SK-N-SH (cell line): Measurements from ENCODE around the gene TTC21A. TPM values are rescaled to one million over a fixed set of nuclear protein-coding genes. Genes with fewer than 3 reads are reported as not detected.
A peak's percentile ranks its signal among the peaks of the same experiment; 100 is the strongest.

ENCODE experiments used
- CTCF ChIA-PET: fragments of 300-600, 350-600 bp; formaldehyde crosslinking; extraction: SDS; loops from one replicate; lab custom pipeline; 2021; lab: Yijun Ruan, JAX
- POLR2A ChIA-PET: fragments of 350-600 bp; sonication (Branson Sonifier 250); formaldehyde crosslinking; extraction: SDS; loops from one replicate; lab custom pipeline; 2020; ENCODE audit warnings: antibody characterized with exemption, inconsistent platforms; lab: Yijun Ruan, JAX
- DNase-seq: peaks from one replicate; pipeline ENCODE4 v3.0.0; 2012
- H2AFZ ChIP-seq: fragments of 200-600 bp; sonication (generic); 2 replicates; pipeline ENCODE4 v1.8.1; 2016; ENCODE audit warnings: antibody characterized with exemption, mild to moderate bottlenecking, low read depth
- H3F3A ChIP-seq: fragments of 200-600 bp; sonication (generic); replicated peaks from 2 replicates; pipeline ENCODE3; 2016; ENCODE audit warnings: antibody characterized with exemption, mild to moderate bottlenecking; ENCODE audit not compliant: insufficient read depth
- H3K27ac ChIP-seq, 2 experiments: fragments of 200-500 bp in 1 of 2; fragments of 200-600 bp in 1 of 2; sonication (Bioruptor generic) in 1 of 2; sonication (generic), shearing (Covaris generic) in 1 of 2; 2 replicates each; pipeline versions ENCODE4 v1.5.1 to v1.6.1; 2014 to 2016; ENCODE audit warnings: low read depth in 2 of 2, inconsistent platforms in 1 of 2, low read length in 1 of 2, mild to moderate bottlenecking in 1 of 2, mixed read lengths in 1 of 2
- H3K27me3 ChIP-seq: fragments of 200-600 bp; sonication (generic), shearing (Covaris generic); 2 replicates; pipeline ENCODE4 v1.6.1; 2016; ENCODE audit warnings: mixed run types; ENCODE audit not compliant: insufficient read depth
- H3K36me3 ChIP-seq, 2 experiments: fragments of 200-500 bp in 1 of 2; fragments of 200-600 bp in 1 of 2; sonication (Bioruptor generic) in 1 of 2; sonication (generic) in 1 of 2; replicated peaks in 1 of 2; 2 replicates each; pipeline versions ENCODE3 to v1.5.1; 2014 to 2016; ENCODE audit warnings: low read length in 1 of 2, mild to moderate bottlenecking in 1 of 2; ENCODE audit not compliant: insufficient read depth in 2 of 2, control insufficient read depth in 1 of 2
- H3K4me1 ChIP-seq, 2 experiments: fragments of 200-500 bp in 1 of 2; fragments of 200-600 bp in 1 of 2; sonication (Bioruptor generic) in 1 of 2; sonication (generic), shearing (Covaris generic) in 1 of 2; 2 replicates each; pipeline versions ENCODE4 v1.5.1 to v1.6.1; 2014 to 2016; ENCODE audit warnings: low read depth in 1 of 2, low read length in 1 of 2, mixed run types in 1 of 2; ENCODE audit not compliant: insufficient read depth in 2 of 2, control insufficient read depth in 1 of 2
- H3K4me2 ChIP-seq: fragments of 200-600 bp; sonication (generic), shearing (Covaris generic); 2 replicates; pipeline ENCODE4 v1.6.1; 2017; ENCODE audit warnings: mixed run types
- H3K4me3 ChIP-seq, 2 experiments: fragments of 200-500 bp in 1 of 2; fragments of 200-600 bp in 1 of 2; sonication (Bioruptor generic) in 1 of 2; sonication (generic), shearing (Covaris generic) in 1 of 2; 2 replicates each; pipeline versions ENCODE4 v1.5.1 to v1.8.1; 2014 to 2016; ENCODE audit warnings: low read depth in 2 of 2, inconsistent platforms in 1 of 2, low read length in 1 of 2, mild to moderate bottlenecking in 1 of 2, mixed read lengths in 1 of 2, moderate library complexity in 1 of 2
- H3K79me2 ChIP-seq: fragments of 200-600 bp; sonication (generic); 2 replicates; pipeline ENCODE4 v1.8.1; 2017; ENCODE audit warnings: mild to moderate bottlenecking; ENCODE audit not compliant: insufficient read depth
- H3K9ac ChIP-seq: fragments of 200-600 bp; sonication (generic); 2 replicates; pipeline ENCODE4 v1.6.1; 2017; ENCODE audit warnings: mixed run types
- H3K9me2 ChIP-seq: fragments of 200-600 bp; sonication (generic); 2 replicates; pipeline ENCODE4 v1.6.1; 2017; ENCODE audit warnings: mixed run types
- H3K9me3 ChIP-seq: fragments of 200-600 bp; sonication (generic); 2 replicates; pipeline ENCODE4 v1.6.1; 2017; ENCODE audit warnings: mixed run types, mild to moderate bottlenecking, moderate library complexity
- H4K20me1 ChIP-seq: fragments of 200-600 bp; sonication (generic); 2 replicates; pipeline ENCODE4 v1.6.1; 2017; ENCODE audit warnings: mild to moderate bottlenecking, mixed run types; ENCODE audit not compliant: insufficient read depth
- CHD2 ChIP-seq: fragments of 150-350 bp; IDR thresholded peaks from 2 replicates; pipeline ENCODE4 v1.6.1; 2018; ENCODE audit warnings: low read length; ENCODE audit not compliant: partially characterized antibody
- EP300 ChIP-seq, 2 experiments: IDR thresholded peaks; 2 replicates each; pipeline versions ENCODE4 v1.4.0 to v1.6.1; 2012; ENCODE audit warnings: borderline replicate concordance in 1 of 2, low read depth in 1 of 2, low read length in 1 of 2
- FOSL2 ChIP-seq: IDR thresholded peaks from 2 replicates; pipeline ENCODE4 v1.4.0; 2012; ENCODE audit warnings: low read depth, mild to moderate bottlenecking, moderate library complexity, borderline replicate concordance
- FOXM1 ChIP-seq: IDR thresholded peaks from 2 replicates; pipeline ENCODE4 v1.4.0; 2012; ENCODE audit warnings: low read depth, mild to moderate bottlenecking
- GABPA ChIP-seq: IDR thresholded peaks from 2 replicates; pipeline ENCODE4 v1.4.0; 2012; ENCODE audit warnings: low read depth, mild to moderate bottlenecking
- NFIC ChIP-seq: IDR thresholded peaks from 2 replicates; pipeline ENCODE4 v1.4.0; 2012; ENCODE audit warnings: borderline replicate concordance
- POLR2AphosphoS5 ChIP-seq: IDR thresholded peaks from 2 replicates; pipeline ENCODE4 v1.6.1; 2012; ENCODE audit warnings: low read depth, low read length
- RAD21 ChIP-seq: IDR thresholded peaks from 2 replicates; pipeline ENCODE4 v1.6.1; 2012; ENCODE audit warnings: mild to moderate bottlenecking, low read length
- SIN3A ChIP-seq: IDR thresholded peaks from 2 replicates; pipeline ENCODE4 v1.6.1; 2012; ENCODE audit warnings: low read depth, mild to moderate bottlenecking, low read length, moderate library complexity, borderline replicate concordance
- TCF12 ChIP-seq: IDR thresholded peaks from 2 replicates; pipeline ENCODE4 v1.4.0; 2012
- YY1 ChIP-seq: IDR thresholded peaks from 2 replicates; pipeline ENCODE4 v1.4.0; 2012; ENCODE audit warnings: low read depth, mild to moderate bottlenecking
- WGBS: methylation state at CpG from one replicate; pipeline ENCODE4 v1.1.6; 2017; ENCODE audit warnings: low lambda C conversion rate; 5-methylcytosine and 5-hydroxymethylcytosine counted together
- polyA plus RNA-seq, 3 experiments: library from polyadenylated mRNA; depleted of rRNA; stranded (reverse); fragments of >200 nt; gene quantifications; 2 replicates each; pipeline ENCODE4 v1.2.3, GENCODE V29; 2012
- TF ChIP-seq, protein P1 (sequence below): IDR thresholded peaks from 2 replicates; pipeline ENCODE4; 2012
- TF ChIP-seq, protein P2 (sequence below): IDR thresholded peaks from 2 replicates; pipeline ENCODE4 v1.4.0; 2012; ENCODE audit warnings: low read depth
- TF ChIP-seq, protein P3 (sequence below): IDR thresholded peaks from 2 replicates; pipeline ENCODE4 v1.6.1; 2012; ENCODE audit warnings: mild to moderate bottlenecking, low read depth, low read length, moderate library complexity
- TF ChIP-seq, protein P4 (sequence below): fragments of 200-600 bp; sonication (generic); IDR thresholded peaks from 2 replicates; pipeline ENCODE4 v1.6.1; 2017; ENCODE audit warnings: antibody characterized with exemption, mild to moderate bottlenecking, moderate library complexity

TTC21A gene
- polyA plus RNA-seq, 1 of the 3 experiments (the other 2 are of a cell fraction) = 3.9 TPM

DNA sequence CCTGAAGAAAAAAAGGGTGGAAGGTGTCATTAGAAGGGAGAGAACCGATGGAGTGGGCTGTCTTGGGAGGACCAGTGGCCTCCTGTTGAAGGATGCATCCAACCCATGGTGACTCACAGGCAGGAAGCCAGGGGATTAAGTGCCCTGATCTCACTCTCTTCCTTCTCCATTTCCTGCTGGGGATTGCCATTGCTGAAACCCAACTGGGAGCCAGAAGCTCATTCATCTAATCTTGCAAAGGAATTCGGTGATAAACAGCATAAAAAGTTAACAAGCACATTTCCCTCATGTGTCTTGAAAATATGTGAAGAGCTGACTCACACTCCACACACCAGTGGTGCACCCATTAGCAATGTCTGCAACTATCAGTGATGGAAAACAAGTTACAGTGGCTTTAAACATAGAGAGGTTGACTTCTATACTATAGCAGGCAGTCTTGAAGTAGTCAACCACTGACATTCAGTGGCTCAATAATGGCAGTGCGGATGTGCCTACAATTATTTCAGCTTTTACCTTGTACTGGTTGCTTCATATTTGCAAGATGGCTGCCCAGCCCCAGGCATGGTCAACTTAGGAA is 58.7 kb downstream of the TTC21A start:
- Histone ChIP-seq H3K4me2 (peak overlapping the region; percentile 26; the same call in 1 of the 2 replicates), H3K36me3 (no peaks in the 10 kb centered on the region), H3K9me2 (no peaks in the 10 kb centered on the region), H3K4me3 (no peak overlapping the region), H3K27ac (peak overlapping the region in 1 of 2 experiments; percentile 72; a peak in 2 of 4 replicates), H3K9me3 (no peaks in the 10 kb centered on the region), H3F3A (peaks cover 17% of the 10 kb centered on the region), H3K9ac (no peak overlapping the region), H2AFZ (peak overlapping the region; percentile 81; the same call in 1 of the 2 replicates), H4K20me1 (no peaks in the 10 kb centered on the region), H3K27me3 (no peaks in the 10 kb centered on the region), H3K4me1 (peaks cover 0 to 22% of the 10 kb centered on the region in 2 experiments; a peak in 2 of 4 replicates), H3K79me2 (no peaks in the 10 kb centered on the region)
- CTCF ChIA-PET = no interaction called here
- no peak for DNase-seq
- 35% methylated on average over 3 of the region's 3 CpGs for WGBS
- peak; percentile 34; the same call in 1 of the 2 replicates for TF ChIP-seq YY1
- TF ChIP-seq EP300 (IDR thresholded peaks at IDR 0.05; ENCODE audit: borderline replicate concordance in 1 of 2, low read depth in 1 of 2, low read length in 1 of 2) = 0 out of 4 replicates have a peak, but pooled peaks of 1 of the 2 experiments have one; percentile 13
- TF ChIP-seq, protein P1, sequence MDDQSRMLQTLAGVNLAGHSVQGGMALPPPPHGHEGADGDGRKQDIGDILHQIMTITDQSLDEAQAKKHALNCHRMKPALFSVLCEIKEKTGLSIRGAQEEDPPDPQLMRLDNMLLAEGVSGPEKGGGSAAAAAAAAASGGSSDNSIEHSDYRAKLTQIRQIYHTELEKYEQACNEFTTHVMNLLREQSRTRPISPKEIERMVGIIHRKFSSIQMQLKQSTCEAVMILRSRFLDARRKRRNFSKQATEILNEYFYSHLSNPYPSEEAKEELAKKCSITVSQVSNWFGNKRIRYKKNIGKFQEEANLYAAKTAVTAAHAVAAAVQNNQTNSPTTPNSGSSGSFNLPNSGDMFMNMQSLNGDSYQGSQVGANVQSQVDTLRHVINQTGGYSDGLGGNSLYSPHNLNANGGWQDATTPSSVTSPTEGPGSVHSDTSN = peak; percentile 60
- TF ChIP-seq, protein P2, sequence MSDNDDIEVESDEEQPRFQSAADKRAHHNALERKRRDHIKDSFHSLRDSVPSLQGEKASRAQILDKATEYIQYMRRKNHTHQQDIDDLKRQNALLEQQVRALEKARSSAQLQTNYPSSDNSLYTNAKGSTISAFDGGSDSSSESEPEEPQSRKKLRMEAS = 0 out of 2 replicates have a peak, but pooled peaks have one; percentile 12
- TF ChIP-seq TCF12 = peak; percentile 51; the same call in 1 of the 2 replicates
- TF ChIP-seq, protein P3, sequence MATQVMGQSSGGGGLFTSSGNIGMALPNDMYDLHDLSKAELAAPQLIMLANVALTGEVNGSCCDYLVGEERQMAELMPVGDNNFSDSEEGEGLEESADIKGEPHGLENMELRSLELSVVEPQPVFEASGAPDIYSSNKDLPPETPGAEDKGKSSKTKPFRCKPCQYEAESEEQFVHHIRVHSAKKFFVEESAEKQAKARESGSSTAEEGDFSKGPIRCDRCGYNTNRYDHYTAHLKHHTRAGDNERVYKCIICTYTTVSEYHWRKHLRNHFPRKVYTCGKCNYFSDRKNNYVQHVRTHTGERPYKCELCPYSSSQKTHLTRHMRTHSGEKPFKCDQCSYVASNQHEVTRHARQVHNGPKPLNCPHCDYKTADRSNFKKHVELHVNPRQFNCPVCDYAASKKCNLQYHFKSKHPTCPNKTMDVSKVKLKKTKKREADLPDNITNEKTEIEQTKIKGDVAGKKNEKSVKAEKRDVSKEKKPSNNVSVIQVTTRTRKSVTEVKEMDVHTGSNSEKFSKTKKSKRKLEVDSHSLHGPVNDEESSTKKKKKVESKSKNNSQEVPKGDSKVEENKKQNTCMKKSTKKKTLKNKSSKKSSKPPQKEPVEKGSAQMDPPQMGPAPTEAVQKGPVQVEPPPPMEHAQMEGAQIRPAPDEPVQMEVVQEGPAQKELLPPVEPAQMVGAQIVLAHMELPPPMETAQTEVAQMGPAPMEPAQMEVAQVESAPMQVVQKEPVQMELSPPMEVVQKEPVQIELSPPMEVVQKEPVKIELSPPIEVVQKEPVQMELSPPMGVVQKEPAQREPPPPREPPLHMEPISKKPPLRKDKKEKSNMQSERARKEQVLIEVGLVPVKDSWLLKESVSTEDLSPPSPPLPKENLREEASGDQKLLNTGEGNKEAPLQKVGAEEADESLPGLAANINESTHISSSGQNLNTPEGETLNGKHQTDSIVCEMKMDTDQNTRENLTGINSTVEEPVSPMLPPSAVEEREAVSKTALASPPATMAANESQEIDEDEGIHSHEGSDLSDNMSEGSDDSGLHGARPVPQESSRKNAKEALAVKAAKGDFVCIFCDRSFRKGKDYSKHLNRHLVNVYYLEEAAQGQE = no peak
- TF ChIP-seq RAD21 = 0 out of 2 replicates have a peak, but pooled peaks have one; percentile 14
- TF ChIP-seq GABPA = peak; percentile 36; the same call in 1 of the 2 replicates
- no peak for TF ChIP-seq CHD2
- no peak for TF ChIP-seq FOXM1
- no peak for TF ChIP-seq POLR2AphosphoS5
- no peak for TF ChIP-seq SIN3A
- peak; percentile 62 for TF ChIP-seq FOSL2
- peak; percentile 44 for TF ChIP-seq NFIC
- TF ChIP-seq, protein P4, sequence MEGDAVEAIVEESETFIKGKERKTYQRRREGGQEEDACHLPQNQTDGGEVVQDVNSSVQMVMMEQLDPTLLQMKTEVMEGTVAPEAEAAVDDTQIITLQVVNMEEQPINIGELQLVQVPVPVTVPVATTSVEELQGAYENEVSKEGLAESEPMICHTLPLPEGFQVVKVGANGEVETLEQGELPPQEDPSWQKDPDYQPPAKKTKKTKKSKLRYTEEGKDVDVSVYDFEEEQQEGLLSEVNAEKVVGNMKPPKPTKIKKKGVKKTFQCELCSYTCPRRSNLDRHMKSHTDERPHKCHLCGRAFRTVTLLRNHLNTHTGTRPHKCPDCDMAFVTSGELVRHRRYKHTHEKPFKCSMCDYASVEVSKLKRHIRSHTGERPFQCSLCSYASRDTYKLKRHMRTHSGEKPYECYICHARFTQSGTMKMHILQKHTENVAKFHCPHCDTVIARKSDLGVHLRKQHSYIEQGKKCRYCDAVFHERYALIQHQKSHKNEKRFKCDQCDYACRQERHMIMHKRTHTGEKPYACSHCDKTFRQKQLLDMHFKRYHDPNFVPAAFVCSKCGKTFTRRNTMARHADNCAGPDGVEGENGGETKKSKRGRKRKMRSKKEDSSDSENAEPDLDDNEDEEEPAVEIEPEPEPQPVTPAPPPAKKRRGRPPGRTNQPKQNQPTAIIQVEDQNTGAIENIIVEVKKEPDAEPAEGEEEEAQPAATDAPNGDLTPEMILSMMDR = peak; percentile 32; the same call in 1 of the 2 replicates
- POLR2A ChIA-PET = no interaction called here
